ENCODE results near the gene ANTXR2.

DNA sequence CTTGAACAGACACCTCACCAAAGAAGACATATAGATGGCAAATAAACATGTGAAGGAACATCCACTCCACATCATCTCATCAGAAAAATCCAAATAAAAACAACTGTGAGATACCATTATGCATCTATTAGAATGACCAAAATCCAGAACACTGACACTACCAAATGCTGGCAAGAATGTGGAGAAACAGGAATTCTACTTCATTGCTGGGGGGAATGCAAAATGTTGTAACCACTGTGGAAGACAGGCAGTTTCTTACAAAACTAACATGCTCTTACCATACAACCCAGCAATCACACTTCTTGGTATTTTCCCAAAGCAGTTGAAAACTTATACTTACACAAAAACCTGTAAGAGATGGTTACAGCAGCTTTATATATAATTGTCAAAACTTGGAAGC is 38.2 kb upstream of the ANTXR2 start:
- no peak for TF ChIP-seq EP300 (IDR thresholded peaks at IDR 0.05; ENCODE audit: borderline replicate concordance)
- TF ChIP-seq, protein P1, sequence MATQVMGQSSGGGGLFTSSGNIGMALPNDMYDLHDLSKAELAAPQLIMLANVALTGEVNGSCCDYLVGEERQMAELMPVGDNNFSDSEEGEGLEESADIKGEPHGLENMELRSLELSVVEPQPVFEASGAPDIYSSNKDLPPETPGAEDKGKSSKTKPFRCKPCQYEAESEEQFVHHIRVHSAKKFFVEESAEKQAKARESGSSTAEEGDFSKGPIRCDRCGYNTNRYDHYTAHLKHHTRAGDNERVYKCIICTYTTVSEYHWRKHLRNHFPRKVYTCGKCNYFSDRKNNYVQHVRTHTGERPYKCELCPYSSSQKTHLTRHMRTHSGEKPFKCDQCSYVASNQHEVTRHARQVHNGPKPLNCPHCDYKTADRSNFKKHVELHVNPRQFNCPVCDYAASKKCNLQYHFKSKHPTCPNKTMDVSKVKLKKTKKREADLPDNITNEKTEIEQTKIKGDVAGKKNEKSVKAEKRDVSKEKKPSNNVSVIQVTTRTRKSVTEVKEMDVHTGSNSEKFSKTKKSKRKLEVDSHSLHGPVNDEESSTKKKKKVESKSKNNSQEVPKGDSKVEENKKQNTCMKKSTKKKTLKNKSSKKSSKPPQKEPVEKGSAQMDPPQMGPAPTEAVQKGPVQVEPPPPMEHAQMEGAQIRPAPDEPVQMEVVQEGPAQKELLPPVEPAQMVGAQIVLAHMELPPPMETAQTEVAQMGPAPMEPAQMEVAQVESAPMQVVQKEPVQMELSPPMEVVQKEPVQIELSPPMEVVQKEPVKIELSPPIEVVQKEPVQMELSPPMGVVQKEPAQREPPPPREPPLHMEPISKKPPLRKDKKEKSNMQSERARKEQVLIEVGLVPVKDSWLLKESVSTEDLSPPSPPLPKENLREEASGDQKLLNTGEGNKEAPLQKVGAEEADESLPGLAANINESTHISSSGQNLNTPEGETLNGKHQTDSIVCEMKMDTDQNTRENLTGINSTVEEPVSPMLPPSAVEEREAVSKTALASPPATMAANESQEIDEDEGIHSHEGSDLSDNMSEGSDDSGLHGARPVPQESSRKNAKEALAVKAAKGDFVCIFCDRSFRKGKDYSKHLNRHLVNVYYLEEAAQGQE (IDR thresholded peaks at IDR 0.05; ENCODE audit: low read depth): no peak
- no peak for TF ChIP-seq EGR1 (IDR thresholded peaks at IDR 0.05)
- TF ChIP-seq, protein P2, sequence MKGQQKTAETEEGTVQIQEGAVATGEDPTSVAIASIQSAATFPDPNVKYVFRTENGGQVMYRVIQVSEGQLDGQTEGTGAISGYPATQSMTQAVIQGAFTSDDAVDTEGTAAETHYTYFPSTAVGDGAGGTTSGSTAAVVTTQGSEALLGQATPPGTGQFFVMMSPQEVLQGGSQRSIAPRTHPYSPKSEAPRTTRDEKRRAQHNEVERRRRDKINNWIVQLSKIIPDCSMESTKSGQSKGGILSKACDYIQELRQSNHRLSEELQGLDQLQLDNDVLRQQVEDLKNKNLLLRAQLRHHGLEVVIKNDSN (IDR thresholded peaks at IDR 0.05): no peak
- no peak for TF ChIP-seq NFIC (IDR thresholded peaks at IDR 0.05)

Data from Ishikawa (cell line).